GM20431 (cell line): ENCODE measurements around the gene GNLY.
"Not testable (repeated sequence)": the region's sequence is repeated elsewhere in the genome, so short reads cannot be mapped to it uniquely, and the experiment has no call there.

ENCODE experiments used
- in situ Hi-C: fragments of 300-500 bp; cut with MseI, MboI; formaldehyde crosslinking; loops from one replicate; pipeline ENCODE4 v1.15.0; 2020; ENCODE audit warnings: low sequenced_read_pairs; ENCODE audit not compliant: unreplicated experiment

The GNLY gene

DNA sequence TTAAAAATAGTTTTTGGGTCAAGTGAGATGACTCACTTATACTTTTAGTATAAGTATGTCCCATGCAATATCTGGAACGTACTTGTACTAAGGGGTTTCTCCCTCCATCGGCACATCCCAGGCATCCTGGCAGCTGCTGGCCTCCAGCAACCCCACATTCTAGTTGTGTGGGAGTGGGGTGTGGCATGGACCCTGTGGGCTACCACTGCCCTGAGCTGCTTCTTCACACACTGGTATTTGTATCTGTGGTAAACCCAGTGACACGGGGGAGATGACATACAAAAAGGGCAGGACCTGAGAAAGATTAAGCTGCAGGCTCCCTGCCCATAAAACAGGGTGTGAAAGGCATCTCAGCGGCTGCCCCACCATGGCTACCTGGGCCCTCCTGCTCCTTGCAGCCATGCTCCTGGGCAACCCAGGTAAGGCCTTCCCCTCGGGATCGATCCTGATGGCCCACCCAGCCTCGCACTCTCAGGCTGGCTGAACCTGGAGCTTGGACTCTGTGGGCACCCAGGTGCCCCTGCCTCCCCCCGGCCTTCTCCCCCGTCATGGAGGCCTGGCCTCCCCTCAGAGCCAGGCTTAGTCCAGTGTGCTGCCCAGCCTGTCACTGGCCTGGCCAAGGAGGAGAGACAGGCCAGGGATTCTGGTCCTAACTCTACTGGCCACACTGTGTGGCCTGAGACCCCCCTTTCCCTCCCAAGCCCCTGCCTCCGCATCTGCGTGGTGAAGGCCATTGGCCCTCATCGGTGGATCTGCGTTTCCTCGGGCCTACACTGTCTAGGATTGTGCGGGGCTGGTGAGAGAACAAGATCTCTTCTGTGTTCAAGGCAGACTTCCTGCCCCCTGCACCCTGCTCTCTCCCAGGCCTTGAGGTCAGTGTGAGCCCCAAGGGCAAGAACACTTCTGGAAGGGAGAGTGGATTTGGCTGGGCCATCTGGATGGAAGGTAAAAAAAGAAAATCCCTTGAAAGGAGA is at the start of gene GNLY:
Gene GNLY, plus strand, starts transcription at position 307 of the 974 bp plus-strand sequence. Its CDS starts 61 bp downstream, at position 368.
- in situ Hi-C loops: no loop called here

DNA sequence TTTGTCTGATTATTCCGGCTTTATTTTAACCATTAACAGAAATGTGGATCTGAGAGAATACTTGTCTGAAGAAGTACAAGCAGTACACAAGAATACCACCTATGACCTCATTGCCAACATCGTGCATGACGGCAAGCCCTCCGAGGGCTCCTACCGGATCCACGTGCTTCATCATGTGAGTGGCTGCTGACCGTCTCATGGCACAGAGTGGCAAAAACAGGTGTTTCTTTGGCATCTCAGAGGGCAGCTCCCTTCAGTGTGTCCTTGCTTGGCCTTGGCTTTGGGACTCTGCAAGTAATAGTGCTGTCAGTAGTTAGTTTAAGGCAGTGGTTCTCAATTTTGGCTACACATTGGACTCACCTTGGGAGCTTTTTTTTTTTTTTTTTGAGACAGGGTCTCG is 49.2 kb upstream of the GNLY start:
- in situ Hi-C loops: no loop called here

DNA sequence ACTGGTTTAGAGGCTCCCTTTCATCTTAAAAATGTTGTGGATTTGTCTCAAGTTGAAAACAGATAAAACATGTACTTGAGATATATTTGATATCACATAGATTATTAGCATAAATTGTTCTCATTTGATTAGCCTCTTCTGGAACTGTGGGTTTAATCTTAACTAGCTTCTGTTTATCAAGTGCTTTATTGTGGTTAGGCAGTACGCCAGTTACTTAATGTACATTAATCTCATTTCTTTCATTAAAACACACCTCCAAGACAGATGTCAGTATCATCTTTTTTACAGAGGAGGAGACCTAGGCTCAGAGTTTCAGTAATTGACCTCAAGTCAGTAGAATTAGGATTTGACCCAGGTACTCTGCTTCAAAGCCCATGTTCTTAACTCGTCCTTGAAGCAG is 48.0 kb upstream of the GNLY start:
- in situ Hi-C loops: no loop called here

DNA sequence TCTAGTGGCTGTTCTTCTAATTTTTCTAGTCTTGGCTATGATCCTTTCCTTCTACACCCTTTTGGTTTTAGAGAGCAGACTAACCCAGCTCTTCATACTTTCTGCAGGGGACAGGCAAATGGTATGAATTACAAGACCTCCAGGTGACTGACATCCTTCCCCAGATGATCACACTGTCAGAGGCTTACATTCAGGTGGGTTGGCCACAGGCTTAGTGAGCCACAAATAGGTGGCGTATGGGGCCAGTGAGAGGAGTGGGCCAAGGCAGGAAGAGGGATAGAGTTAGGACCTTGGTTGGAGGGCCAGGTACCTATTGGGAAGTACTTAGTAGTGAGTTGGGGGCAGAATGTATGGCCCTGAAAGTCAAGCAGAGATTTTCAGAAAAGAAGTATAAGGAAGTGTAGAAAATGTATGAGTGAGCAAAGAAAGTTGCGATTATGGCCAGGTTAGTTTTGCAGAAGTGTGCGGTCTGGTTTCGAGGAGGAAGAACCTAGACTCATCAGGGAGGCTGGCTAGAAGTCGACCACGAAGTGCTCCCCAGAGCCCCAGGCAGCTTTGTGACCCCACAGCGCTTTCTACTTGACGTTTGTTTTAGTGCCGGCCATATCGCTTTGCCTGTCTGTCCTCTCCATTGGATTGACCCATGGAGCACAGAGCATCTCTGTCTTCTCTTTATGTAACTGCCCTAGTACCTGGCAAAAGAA is 46.2 kb upstream of the GNLY start:
- in situ Hi-C loops: no loop called here

DNA sequence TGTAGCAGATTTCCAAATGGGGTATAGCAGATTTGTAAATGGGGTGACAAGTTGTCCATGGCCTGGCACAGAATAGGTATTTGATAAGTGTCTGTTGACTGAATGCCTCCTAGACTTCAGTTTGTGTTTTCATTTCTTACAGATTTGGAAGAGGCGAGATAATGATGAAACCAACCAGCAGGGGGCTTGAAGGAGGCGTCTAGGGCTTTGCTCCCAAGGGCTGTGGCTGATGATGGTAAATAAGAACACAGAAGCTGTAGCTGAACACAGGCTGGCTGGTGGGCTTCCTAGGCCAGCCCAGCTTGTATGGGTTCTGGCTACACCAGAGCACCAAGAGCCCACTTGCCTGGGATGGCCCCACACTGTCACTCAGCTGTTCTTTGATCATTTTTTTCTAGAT is 45.5 kb upstream of the GNLY start:
- in situ Hi-C loops: no loop called here

DNA sequence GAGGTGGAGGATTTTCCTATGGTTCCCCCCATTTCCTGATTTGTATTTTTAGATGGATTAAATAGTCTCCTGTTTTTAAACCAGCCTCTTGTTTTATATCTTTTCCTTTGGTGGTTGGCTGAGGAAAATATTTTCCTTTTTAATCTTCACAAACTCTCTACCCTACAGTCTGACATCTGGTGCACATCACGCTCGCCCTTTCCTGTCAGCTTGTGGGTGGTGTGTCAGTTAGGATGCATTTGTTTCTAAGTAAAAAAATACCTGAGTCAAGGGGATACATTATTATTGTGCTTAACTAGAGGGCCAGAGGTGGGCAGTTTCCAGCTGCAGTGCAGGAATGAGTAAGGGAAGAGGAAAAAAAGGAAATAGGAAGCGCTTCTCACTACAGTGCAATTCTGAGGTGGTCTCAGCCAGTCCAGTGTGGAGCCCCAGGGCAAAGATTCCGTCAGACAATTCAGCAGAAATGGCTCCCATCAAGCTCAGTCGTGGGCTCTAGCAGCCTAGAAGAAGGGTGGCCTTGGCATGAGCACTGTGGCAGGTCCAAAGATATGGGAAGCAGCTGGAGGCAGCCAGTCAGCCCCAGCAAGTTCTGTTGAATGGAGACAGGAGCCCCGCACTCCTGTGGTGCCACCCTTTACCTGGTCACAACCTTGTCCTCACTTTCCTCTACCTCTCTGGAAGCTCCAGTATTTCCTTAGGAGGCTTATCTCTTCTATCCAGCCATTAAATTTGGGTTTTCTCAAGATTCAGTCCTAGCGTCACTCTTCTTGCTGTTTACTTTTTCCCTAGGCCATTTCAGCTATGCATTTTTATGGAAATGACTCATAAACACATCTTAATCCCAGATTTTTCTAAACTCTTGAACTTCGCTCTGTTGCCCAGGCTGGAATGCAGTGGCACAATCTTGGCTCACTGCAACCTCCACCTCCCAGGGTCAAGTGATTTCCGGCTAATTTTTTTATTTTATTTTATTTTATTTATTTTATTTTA is 44.7 kb upstream of the GNLY start:
- in situ Hi-C loops: no loop called here

DNA sequence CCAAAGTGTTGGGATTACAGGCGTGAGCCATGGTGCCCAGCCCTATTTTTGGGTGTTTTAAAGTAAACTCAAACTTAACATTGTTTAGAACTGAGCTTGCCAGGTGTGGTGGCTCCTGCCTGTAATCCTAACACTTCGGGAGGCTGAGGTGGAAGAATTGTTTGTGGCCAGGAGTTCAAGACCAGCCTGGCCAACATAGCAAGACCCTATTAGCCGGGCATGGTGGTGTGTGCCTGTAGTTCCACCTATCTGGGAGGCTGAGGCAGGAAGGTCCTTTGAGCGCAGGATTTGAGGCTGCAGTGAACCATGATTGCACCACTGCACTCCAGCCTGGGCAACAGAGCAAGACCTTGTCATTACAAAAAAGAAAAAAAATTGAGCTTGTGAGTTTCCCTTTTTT is 43.7 kb upstream of the GNLY start:
- in situ Hi-C loops: no loop called here

DNA sequence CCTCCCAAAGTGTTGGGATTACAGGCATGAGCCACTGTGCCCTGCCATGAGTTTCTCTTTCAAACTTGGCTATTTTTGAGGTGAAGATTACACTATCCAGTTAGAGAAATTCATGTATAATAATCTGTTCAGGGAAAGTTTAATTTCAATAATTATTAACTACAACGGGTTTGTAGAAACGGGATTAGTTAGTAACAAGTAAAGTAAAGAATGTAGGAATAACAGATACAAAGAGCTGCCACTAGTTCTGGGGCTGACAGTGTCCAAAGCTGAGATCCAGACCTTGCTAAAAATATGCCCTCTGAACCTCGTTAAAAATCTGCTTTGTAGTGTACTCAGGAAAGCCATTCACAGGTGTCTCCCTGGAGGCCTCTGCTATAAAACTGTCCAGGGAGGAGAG is 43.1 kb upstream of the GNLY start:
- in situ Hi-C loops: no loop called here

DNA sequence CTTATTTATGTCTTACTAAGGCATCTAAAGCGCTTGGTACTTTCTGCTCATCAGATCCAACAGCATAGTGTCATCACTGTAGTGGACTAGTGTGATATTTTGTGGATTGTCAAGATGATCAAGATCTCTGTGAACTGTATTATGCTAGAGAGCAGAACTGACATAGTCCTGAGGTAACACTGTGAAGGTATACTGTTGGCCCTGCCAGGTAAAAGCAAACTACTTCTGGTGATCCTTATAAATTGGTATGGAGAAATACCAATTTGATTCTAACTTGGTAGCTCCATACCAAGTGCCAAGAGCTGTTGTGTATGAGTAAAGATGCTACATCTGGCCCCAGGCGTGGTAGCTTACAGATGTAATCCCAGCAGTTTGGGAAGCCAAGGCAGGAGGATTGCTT is 42.1 kb upstream of the GNLY start:
- in situ Hi-C loops: no loop called here

DNA sequence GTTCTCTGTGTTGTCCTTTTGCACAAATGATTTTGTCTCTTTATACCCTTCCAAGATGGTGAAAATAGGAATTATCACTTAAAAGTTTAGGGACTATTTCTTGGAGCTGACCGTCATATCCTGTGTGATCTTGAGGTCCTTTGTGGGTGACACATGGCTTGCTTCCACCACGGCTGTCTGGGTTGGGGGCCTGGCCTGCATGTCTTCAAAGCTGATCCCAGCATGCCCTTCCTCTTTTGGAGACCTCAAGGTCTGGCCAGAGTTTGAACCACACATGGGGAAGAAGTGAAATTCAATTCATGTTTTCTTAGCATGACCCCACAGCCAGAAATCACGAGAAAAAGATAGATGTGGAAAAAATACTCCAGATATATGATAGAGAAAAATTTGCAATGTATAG is 40.2 kb upstream of the GNLY start:
- in situ Hi-C loops: no loop called here

DNA sequence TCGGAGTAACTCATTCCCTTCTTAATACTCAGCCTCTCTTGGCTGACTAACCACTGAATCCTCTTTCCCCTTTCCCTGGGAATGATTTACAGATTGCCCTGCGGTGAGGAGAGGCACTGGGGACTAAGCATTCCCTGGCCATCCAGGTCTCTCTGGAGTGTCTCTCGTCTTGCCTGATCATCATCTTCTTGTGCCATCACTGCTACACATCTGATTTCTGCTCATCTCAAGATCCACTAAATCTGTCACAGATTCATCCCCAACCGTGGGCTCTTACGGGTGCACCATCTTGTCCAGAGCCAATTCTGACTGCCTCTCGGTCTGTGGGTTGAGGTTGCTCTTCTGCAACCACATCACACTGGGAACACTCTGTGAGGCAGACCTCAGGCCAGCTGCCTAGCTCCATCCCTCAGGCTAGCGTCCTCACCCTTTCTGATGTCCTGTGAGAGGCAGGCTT is 38.2 kb upstream of the GNLY start:
- in situ Hi-C loops: no loop called here

DNA sequence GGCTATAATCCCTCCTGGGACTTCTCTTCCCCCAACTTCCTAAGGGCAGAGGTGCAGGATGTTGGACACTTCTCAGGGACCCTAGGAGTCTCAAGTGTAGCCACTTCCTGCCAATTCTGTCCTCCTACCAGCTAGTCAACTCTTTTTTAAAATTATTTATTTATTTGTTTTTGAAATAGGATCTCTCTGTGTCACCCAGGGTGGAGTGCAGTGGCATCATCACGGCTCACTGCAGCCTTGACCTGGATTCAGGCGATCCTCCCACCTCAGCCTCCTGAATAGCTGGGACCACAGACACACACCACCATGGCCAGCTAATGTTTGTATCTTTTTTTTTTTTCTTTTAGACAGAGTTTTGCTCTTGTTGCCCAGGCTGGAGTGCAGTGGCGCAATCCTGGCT is 37.7 kb upstream of the GNLY start:
- in situ Hi-C loops: no loop called here

DNA sequence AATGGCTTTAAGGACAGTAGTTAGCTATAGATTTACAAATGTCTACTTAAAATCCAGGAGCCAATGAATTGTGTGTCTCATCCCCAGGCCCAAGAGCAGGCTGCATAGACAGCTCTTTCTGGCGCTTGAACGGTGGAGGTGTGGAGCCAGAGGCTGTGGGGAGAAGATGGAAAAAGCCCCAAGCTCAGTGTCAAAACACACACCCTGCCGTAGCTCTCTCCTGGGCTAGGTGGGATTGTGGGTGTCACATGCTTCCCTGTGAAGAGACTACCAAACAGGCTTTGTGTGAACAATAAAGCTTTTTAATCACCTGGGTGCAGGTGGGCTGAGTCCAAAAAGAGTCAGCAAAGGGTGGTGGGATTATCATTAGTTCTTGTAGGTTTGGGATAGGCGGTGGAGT is 36.8 kb upstream of the GNLY start:
- in situ Hi-C loops: not testable (repeated sequence)

DNA sequence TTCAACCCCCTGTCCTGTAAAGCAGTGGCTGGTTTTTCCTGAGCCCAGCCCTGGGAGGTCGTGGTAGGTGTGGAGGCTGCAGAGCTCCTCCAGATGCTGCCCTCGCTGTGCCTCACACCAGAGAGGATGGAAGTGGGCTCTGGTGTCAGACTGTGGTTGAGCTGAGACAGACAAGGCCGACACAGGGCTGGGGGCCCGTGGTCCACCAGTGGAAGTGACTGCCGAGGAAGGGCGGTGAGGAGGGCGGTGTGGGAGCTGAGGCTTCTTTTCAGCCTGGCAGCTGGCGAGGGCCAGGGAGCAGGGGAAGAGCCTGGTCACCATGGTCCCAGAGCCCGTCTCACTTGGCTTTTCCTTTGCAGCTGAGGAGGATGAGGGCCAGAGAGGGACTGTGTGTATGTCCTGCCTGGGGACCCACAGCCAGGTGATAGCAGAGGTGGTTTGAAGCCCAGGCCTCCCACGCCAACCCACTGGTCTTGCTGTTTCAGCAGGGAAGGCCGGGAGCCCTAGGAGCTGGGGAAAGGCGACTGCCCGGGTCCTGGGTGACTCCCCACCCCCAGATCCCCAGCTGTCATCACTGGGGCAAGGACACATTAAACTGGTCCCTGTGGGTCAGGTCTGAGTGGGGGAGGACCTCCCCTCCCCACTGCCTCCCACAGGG is 34.7 kb upstream of the GNLY start:
- in situ Hi-C loops: no loop called here

DNA sequence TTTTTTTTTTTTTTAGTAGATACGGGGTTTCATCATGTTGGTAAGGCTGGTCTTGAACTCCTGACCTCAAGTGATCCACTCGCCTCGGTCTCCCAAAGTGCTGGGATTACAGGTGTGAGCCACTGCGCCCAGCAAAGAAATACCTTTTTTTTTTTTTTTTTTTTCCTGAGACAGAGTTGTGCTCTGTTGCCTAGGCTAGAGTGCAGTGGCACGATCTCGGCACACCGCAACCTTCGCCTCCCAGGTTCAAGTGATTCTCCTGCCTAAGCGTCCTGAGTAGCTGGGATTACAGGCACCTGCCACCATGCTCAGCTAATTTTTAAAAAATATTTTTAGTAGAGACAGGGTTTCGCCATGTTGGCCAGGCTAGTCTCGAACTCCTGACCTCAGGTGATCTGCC is 33.9 kb upstream of the GNLY start:
- in situ Hi-C loops: not testable (repeated sequence)

DNA sequence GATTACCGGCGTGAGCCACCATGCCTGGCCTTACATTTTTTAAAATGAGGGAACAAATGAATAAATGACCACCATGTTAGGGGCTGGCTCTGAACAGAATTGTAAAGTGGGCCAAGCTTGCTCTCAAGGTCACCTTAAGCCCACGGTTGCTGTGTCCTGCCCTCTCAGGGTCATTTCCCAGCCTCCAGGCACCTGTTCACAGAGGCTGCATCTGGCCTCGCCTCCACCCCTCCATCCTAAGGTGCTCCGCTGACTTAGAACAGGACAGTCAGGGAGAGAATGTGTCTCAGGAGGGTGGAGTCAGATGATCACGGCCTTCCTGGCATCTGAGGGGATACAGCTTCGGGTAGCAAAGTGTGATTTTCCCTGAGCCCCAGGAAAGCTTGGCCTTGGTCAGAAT is 33.4 kb upstream of the GNLY start:
- in situ Hi-C loops: no loop called here

DNA sequence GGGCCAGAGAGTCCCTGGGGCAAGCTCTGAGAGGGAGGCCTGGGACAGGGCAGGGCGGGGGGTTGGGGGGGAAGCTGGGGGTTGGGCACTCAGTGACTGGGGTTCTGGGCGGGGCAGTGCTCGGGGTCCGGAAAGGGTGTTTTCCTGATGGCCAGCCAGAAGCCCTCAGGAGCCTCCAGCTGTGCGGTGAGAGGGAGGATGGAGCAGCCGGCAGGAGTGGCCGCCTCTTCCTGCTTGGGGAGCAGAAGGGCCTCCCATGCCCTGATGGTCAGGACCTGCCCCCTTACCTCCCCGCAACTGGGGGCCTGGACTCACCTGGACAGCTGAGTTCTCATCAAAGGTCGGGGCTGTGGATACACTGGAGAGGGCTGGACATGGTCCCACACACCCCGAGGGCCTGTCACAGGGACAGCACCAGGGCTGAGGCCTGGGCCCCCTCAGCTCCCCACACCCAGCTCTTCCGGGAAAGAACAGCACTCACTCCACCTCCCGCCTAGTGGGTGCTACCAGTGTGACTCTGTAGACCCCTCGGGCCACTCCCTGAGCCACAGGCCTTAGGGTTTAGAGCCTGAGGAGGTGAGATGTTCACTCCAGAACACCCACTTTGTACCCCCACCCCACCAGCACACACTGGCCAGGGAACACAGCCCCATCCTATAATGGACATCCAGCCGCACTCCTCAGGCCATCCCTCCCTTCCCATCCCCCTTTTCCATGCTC is 32.9 kb upstream of the GNLY start:
- in situ Hi-C loops: no loop called here

DNA sequence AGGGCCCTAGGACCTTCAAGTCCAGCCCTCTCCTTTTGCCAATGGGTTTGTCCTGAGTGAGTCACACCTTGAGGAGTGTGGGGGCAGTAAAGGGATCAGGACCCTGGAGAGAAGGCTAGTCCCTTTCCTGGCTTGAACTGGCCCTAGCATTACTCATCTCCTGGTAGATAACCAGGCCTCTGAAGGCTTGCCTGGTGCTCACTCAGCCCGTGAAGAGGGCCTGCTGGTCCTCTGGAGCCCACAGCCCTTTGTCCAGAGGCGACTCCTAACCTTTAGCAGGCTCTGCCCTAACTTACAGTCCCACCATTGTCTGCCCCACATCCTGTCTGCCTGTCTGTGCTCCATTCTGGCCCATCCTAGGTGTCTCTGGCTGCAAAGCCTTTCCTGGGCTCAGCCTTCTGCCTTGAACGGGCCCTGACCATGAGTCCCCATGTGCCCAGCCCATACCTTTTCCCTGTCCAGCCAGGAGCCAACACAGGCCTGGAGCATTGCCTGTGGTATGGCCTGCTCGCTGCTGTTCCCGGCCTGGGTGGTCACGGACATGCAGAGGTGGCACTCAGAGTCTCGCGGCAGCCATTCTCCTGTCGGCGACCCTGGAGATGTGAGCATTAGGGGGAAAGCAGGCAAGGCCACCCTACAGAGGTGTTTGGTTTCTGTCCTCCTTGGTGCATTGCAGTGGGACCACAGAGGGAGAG is 31.1 kb upstream of the GNLY start:
- in situ Hi-C loops: no loop called here
